Measurements from ENCODE around the gene ZNF771.

ZNF771 gene

DNA sequence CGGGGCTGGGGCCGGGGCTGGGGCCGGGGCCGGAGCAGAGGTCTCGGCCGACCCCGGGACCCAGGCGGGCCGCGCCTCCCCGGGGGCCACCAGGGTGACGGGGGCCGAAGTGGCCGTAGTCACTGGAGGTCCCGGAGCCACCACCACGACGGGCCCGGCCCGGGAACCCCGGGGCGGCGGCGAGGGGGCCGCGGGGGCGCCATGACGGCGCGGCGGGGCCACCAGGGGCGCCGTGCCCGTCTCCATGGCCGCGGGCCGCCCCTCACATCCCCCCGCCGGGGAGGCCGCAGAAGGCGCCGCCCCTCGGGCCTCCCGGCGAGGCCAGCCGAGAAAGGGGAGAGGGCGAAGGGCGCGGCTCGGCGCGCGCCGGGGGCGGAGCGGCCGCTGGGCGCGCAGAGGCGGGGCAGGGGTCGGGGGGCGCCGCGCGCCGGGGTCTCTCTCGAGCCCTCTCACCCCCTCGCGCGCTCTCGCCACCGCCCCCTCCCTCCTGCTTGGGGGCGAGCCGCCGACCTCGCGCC lies 37.4 kb upstream of the ZNF771 start:
- no peaks in the 10 kb centered on the region for H3K36me3 ChIP-seq (ENCODE audit: low read length)
- peaks cover 14% of the 10 kb centered on the region for H3F3A ChIP-seq (ENCODE audit: insufficient read depth)
- H3K4me3 ChIP-seq (ENCODE audit: insufficient read depth, low read length, poor library complexity, severe bottlenecking) = peak overlapping the region; percentile 73
- H3K9me2 ChIP-seq (replicated peaks; ENCODE audit: insufficient read depth, low read length) = no peaks in the 10 kb centered on the region
- H3K9ac ChIP-seq (ENCODE audit: low read length) = peak overlapping the region; percentile 96
- no peaks in the 10 kb centered on the region for H3K27me3 ChIP-seq (ENCODE audit: low read length)
- H3K79me2 ChIP-seq (ENCODE audit: insufficient read depth, low read length) = peaks cover 49% of the 10 kb centered on the region
- H2AFZ ChIP-seq (ENCODE audit: low read depth, low read length, severe bottlenecking) = no peak overlapping the region
- TF ChIP-seq, protein P1, sequence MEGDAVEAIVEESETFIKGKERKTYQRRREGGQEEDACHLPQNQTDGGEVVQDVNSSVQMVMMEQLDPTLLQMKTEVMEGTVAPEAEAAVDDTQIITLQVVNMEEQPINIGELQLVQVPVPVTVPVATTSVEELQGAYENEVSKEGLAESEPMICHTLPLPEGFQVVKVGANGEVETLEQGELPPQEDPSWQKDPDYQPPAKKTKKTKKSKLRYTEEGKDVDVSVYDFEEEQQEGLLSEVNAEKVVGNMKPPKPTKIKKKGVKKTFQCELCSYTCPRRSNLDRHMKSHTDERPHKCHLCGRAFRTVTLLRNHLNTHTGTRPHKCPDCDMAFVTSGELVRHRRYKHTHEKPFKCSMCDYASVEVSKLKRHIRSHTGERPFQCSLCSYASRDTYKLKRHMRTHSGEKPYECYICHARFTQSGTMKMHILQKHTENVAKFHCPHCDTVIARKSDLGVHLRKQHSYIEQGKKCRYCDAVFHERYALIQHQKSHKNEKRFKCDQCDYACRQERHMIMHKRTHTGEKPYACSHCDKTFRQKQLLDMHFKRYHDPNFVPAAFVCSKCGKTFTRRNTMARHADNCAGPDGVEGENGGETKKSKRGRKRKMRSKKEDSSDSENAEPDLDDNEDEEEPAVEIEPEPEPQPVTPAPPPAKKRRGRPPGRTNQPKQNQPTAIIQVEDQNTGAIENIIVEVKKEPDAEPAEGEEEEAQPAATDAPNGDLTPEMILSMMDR (IDR thresholded peaks at IDR 0.05; ENCODE audit: insufficient read depth, low read length, poor library complexity, severe bottlenecking) = no peak
- TF ChIP-seq EZH2phosphoT487 (conservative IDR thresholded peaks at IDR 0.05; ENCODE audit: low read length) = no peak
- H3K9me3 ChIP-seq (ENCODE audit: insufficient read depth, low read length) = no peaks in the 10 kb centered on the region
- peak overlapping the region; percentile 83 for H3K4me2 ChIP-seq (ENCODE audit: low read depth, low read length, poor library complexity, severe bottlenecking)
- H4K20me1 ChIP-seq (ENCODE audit: low read depth, low read length) = no peaks in the 10 kb centered on the region; the same call in 1 of the 2 replicates
- H3K27ac ChIP-seq (ENCODE audit: low read depth, low read length) = peak overlapping the region; percentile 44

DNA sequence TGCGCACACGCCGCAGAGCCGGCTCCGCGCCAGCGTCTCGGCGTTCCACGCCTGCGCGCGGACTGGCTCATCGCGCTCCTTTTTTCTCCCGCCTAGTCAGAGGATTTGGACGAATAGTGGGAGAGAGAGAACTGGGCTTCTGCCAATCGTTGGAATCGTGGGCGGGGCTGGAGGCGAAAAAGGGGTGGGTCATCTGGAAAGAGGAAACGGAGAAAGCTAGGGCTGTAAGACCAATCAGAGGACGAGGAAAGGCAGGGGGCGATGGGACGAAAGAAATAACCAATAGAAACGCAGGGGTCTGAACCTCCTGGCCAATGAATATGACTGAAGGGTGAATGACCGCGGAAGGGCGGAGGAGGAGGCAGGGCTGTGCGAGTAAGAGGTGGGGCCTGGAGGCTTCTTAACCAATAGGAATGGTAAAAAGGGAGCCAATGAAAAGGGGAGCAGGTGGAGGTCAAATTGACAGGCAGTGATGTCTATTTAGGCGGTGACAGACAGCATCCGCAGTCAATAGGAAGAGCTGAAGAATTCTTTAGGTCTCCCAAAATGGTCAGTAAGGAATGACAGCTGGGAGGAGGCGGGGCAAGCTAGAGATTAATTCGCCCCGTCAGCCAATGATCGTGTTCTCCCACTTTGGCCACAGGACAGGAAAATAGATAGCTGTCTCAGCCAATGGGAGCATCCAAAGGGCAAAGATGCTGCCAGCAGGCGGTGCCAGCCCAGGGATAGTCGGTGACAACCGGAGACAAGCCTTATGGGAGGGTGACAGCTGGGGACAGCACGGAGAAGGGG lies 36.8 kb upstream of the ZNF771 start, which contains the start of gene TBC1D10B:
Gene TBC1D10B, minus strand, starts transcription at position 39 of the 792 bp plus-strand sequence. CDS start 311 bp downstream, outside the sequence.
- Histone ChIP-seq H3K9me3 (ENCODE audit: insufficient read depth, low read length) (no peaks in the 10 kb centered on the region), H4K20me1 (ENCODE audit: low read depth, low read length) (no peaks in the 10 kb centered on the region; the same call in 1 of the 2 replicates), H3K9me2 (replicated peaks; ENCODE audit: insufficient read depth, low read length) (no peaks in the 10 kb centered on the region), H3K27me3 (ENCODE audit: low read length) (no peaks in the 10 kb centered on the region), H3K36me3 (ENCODE audit: low read length) (no peaks in the 10 kb centered on the region), H3K79me2 (ENCODE audit: insufficient read depth, low read length) (peaks cover 43% of the 10 kb centered on the region), H3K4me2 (ENCODE audit: low read depth, low read length, poor library complexity, severe bottlenecking) (peak within 1 kb of the TSS; percentile 83), H3K9ac (ENCODE audit: low read length) (peak within 1 kb of the TSS; percentile 96), H3K27ac (ENCODE audit: low read depth, low read length) (peak within 1 kb of the TSS; percentile 76), H3F3A (ENCODE audit: insufficient read depth) (peaks cover 14% of the 10 kb centered on the region), H3K4me3 (ENCODE audit: insufficient read depth, low read length, poor library complexity, severe bottlenecking) (peak within 1 kb of the TSS; percentile 73), H2AFZ (ENCODE audit: low read depth, low read length, severe bottlenecking) (no peak within 1 kb of the TSS)
- TF ChIP-seq EZH2phosphoT487 (conservative IDR thresholded peaks at IDR 0.05; ENCODE audit: low read length) = no peak
- TF ChIP-seq, protein P1 (IDR thresholded peaks at IDR 0.05; ENCODE audit: insufficient read depth, low read length, poor library complexity, severe bottlenecking) = no peak

DNA sequence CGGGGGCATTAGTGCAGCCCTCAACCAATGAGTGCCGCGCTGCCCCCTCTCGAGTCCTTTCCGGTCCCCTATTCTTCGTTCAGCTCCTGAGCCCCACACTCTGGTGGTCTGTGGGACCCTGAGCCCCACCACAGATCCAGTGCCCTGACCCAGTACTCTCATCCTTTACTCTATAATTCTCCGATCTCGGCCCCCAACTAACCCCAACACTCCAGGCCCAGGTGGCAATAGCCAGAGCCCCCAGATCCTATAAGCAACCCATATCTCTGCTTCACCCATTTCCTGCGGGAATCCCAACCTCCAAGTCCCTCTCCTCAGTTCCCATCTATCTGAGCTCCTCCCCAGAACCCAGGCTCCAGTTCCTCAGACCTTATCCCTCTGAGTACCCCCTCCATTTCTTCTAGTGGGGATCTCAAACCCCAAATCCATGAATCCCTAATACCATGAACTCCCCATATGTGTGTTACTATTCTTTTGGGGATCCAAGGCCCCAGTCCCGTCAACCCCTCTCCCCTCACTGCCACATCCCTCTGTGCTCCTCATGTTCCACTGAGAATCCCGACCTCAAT lies 36.1 kb upstream of the ZNF771 start:
- H3K4me3 ChIP-seq (ENCODE audit: insufficient read depth, low read length, poor library complexity, severe bottlenecking) = peak overlapping the region; percentile 40
- H3F3A ChIP-seq (ENCODE audit: insufficient read depth) = peaks cover 14% of the 10 kb centered on the region
- H3K4me2 ChIP-seq (ENCODE audit: low read depth, low read length, poor library complexity, severe bottlenecking) = peak overlapping the region; percentile 78
- no peaks in the 10 kb centered on the region for H3K9me3 ChIP-seq (ENCODE audit: insufficient read depth, low read length)
- no peaks in the 10 kb centered on the region for H3K27me3 ChIP-seq (ENCODE audit: low read length)
- no peak overlapping the region for H2AFZ ChIP-seq (ENCODE audit: low read depth, low read length, severe bottlenecking)
- H3K9me2 ChIP-seq (replicated peaks; ENCODE audit: insufficient read depth, low read length) = no peaks in the 10 kb centered on the region
- TF ChIP-seq, protein P1 (IDR thresholded peaks at IDR 0.05; ENCODE audit: insufficient read depth, low read length, poor library complexity, severe bottlenecking) = no peak
- no peak for TF ChIP-seq EZH2phosphoT487 (conservative IDR thresholded peaks at IDR 0.05; ENCODE audit: low read length)
- no peaks in the 10 kb centered on the region; the same call in 1 of the 2 replicates for H4K20me1 ChIP-seq (ENCODE audit: low read depth, low read length)
- peak overlapping the region; percentile 76 for H3K27ac ChIP-seq (ENCODE audit: low read depth, low read length)
- H3K79me2 ChIP-seq (ENCODE audit: insufficient read depth, low read length) = peaks cover 36% of the 10 kb centered on the region
- peak overlapping the region; percentile 57 for H3K9ac ChIP-seq (ENCODE audit: low read length)
- H3K36me3 ChIP-seq (ENCODE audit: low read length) = no peaks in the 10 kb centered on the region

All from SU-DHL-6 (cell line).